DND-41 (cell line): ENCODE measurements around the gene GUCD1.

Source experiments
- EZH2 ChIP-seq: IDR thresholded peaks from 3 replicates; pipeline ENCODE4 v1.6.1; 2012; ENCODE audit warnings: borderline replicate concordance, low read depth, mild to moderate bottlenecking, moderate library complexity, low read length, inconsistent platforms; ENCODE audit not compliant: severe bottlenecking
- TF ChIP-seq, protein P1 (sequence below): IDR thresholded peaks from 2 replicates; pipeline ENCODE4 v1.5.1; 2012; ENCODE audit warnings: borderline replicate concordance, low read length, moderate library complexity, mild to moderate bottlenecking; ENCODE audit not compliant: poor library complexity, severe bottlenecking; ENCODE audit errors: extremely low read depth

DNA sequence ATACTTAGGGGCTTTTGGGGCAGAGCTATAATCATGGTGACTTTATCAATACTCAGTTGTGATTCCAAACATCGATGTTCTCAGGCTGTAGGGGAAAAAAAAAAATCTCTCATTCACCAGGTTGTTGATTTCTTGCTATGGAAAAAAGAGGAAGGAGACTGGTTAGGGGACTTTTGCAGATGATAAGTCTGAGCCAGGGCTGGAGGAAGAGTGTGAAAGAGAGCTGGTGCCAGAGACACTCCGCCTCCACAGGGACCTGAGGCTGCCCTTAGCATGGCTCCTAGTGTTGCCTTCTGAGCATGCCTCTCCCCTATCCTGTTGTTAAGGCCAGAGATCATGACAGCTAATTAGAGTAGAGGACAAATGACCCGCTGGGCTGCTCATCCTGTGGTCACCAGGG is 42.9 kb downstream of the GUCD1 start:
- TF ChIP-seq, protein P1, sequence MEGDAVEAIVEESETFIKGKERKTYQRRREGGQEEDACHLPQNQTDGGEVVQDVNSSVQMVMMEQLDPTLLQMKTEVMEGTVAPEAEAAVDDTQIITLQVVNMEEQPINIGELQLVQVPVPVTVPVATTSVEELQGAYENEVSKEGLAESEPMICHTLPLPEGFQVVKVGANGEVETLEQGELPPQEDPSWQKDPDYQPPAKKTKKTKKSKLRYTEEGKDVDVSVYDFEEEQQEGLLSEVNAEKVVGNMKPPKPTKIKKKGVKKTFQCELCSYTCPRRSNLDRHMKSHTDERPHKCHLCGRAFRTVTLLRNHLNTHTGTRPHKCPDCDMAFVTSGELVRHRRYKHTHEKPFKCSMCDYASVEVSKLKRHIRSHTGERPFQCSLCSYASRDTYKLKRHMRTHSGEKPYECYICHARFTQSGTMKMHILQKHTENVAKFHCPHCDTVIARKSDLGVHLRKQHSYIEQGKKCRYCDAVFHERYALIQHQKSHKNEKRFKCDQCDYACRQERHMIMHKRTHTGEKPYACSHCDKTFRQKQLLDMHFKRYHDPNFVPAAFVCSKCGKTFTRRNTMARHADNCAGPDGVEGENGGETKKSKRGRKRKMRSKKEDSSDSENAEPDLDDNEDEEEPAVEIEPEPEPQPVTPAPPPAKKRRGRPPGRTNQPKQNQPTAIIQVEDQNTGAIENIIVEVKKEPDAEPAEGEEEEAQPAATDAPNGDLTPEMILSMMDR, result no peak
- TF ChIP-seq EZH2, result no peak
